ENCODE results near the gene PKHD1. TPM values are rescaled to one million over a fixed set of nuclear protein-coding genes. Genes with fewer than 3 reads are reported as not detected.

PKHD1 gene
- total RNA-seq, 1 donor from 2014 or later: 0.49 TPM

- Histone ChIP-seq H3K4me1 (no peaks in the 10 kb centered on the region), H3K27me3 (no peaks in the 10 kb centered on the region), H3K36me3 (no peaks in the 10 kb centered on the region), H3K27ac (no peak overlapping the region), H3K9me3 (no peaks in the 10 kb centered on the region), H3K4me3 (no peak overlapping the region)
- intact Hi-C loops (cut with DNase I): no loop called here
- DNase-seq (ENCODE audit: extremely low spot score in 2 of 2): no peak
- TF ChIP-seq POLR2A (IDR thresholded peaks at IDR 0.05): no peak
- no peak for TF ChIP-seq POLR2AphosphoS5 (IDR thresholded peaks at IDR 0.05; ENCODE audit: insufficient read depth in 1 of 2, low read depth in 1 of 2)
- TF ChIP-seq CTCF (IDR thresholded peaks at IDR 0.05): no peak
Observed at GRCh38 chr6:51684038-51684437, 403.4 kb downstream of the PKHD1 start.

- H3K27ac ChIP-seq: no peak overlapping the region
- H3K4me3 ChIP-seq: no peak overlapping the region
- no peaks in the 10 kb centered on the region for H3K27me3 ChIP-seq
- intact Hi-C loops (cut with DNase I): no loop called here
- H3K4me1 ChIP-seq: no peaks in the 10 kb centered on the region
- no peaks in the 10 kb centered on the region for H3K9me3 ChIP-seq
- TF ChIP-seq POLR2A (IDR thresholded peaks at IDR 0.05): no peak
- no peak for TF ChIP-seq POLR2AphosphoS5 (IDR thresholded peaks at IDR 0.05; ENCODE audit: insufficient read depth in 1 of 2, low read depth in 1 of 2)
- TF ChIP-seq CTCF (IDR thresholded peaks at IDR 0.05): no peak
- no peaks in the 10 kb centered on the region for H3K36me3 ChIP-seq
- DNase-seq (ENCODE audit: extremely low spot score in 2 of 2): no peak
Observed at GRCh38 chr6:51678905-51679620, 408.4 kb downstream of the PKHD1 start.

GRCh38 chr6:51678274-51678673 is 409.1 kb downstream of the PKHD1 start:
- intact Hi-C loops (cut with DNase I): no loop called here
- Histone ChIP-seq H3K9me3 (no peaks in the 10 kb centered on the region), H3K36me3 (no peaks in the 10 kb centered on the region), H3K4me1 (no peaks in the 10 kb centered on the region), H3K4me3 (no peak overlapping the region), H3K27me3 (no peaks in the 10 kb centered on the region), H3K27ac (no peak overlapping the region)
- TF ChIP-seq POLR2AphosphoS5 (IDR thresholded peaks at IDR 0.05; ENCODE audit: insufficient read depth in 1 of 2, low read depth in 1 of 2): no peak
- no peak for TF ChIP-seq POLR2A (IDR thresholded peaks at IDR 0.05)
- TF ChIP-seq CTCF (IDR thresholded peaks at IDR 0.05): no peak
- DNase-seq (ENCODE audit: extremely low spot score in 2 of 2): no peak

- intact Hi-C loops (cut with DNase I): no loop called here
Observed at GRCh38 chr6:51675922-51676275, 411.5 kb downstream of the PKHD1 start.

More at GRCh38 chr6:51675922-51676275, 411.5 kb downstream of the PKHD1 start:
- DNase-seq (ENCODE audit: extremely low spot score in 2 of 2): no peak
- no peaks in the 10 kb centered on the region for H3K36me3 ChIP-seq
- H3K4me3 ChIP-seq: no peak overlapping the region
- no peaks in the 10 kb centered on the region for H3K9me3 ChIP-seq
- H3K27me3 ChIP-seq: no peaks in the 10 kb centered on the region
- no peak for TF ChIP-seq CTCF (IDR thresholded peaks at IDR 0.05)
- no peak for TF ChIP-seq POLR2AphosphoS5 (IDR thresholded peaks at IDR 0.05; ENCODE audit: insufficient read depth in 1 of 2, low read depth in 1 of 2)
- no peak for TF ChIP-seq POLR2A (IDR thresholded peaks at IDR 0.05)
- H3K27ac ChIP-seq: no peak overlapping the region
- H3K4me1 ChIP-seq: no peaks in the 10 kb centered on the region
